ENCODE measurements around the gene TNFRSF13B. TPM values are rescaled to one million over a fixed set of nuclear protein-coding genes. Genes with fewer than 3 reads are reported as not detected.

The TNFRSF13B gene
- total RNA-seq, 1 donor: not detected

GRCh38 chr17:16991349-16992009 lies 19.6 kb upstream of the TNFRSF13B start:
- no peak overlapping the region for H3K27ac ChIP-seq (ENCODE audit: low read depth, low read length)
- no peak overlapping the region for H3K4me3 ChIP-seq (ENCODE audit: insufficient read depth, low read length)
- no peaks in the 10 kb centered on the region for H4K20me1 ChIP-seq (ENCODE audit: insufficient read depth, low read length)
- peaks cover 5% of the 10 kb centered on the region for H3K27me3 ChIP-seq (ENCODE audit: insufficient read depth, low read length)
- TF ChIP-seq CTCF (IDR thresholded peaks at IDR 0.05; ENCODE audit: extremely low read depth, low read depth, low read length): peak; percentile 81
- peak overlapping the region; percentile 59 for H2AFZ ChIP-seq (ENCODE audit: low read length)
- H3K4me2 ChIP-seq (ENCODE audit: insufficient read depth, low read length): no peak overlapping the region
- peak; percentile 96 for DNase-seq (ENCODE audit: insufficient read length, low spot score, missing footprints)
- no peaks in the 10 kb centered on the region for H3K79me2 ChIP-seq (ENCODE audit: insufficient read depth, low read length)
- H3K9me3 ChIP-seq (ENCODE audit: low read depth, low read length): no peaks in the 10 kb centered on the region
- no peaks in the 10 kb centered on the region for H3K36me3 ChIP-seq (ENCODE audit: insufficient read depth, low read length)
- peaks cover 14% of the 10 kb centered on the region for H3K4me1 ChIP-seq (ENCODE audit: insufficient read depth, low read length)

DNA sequence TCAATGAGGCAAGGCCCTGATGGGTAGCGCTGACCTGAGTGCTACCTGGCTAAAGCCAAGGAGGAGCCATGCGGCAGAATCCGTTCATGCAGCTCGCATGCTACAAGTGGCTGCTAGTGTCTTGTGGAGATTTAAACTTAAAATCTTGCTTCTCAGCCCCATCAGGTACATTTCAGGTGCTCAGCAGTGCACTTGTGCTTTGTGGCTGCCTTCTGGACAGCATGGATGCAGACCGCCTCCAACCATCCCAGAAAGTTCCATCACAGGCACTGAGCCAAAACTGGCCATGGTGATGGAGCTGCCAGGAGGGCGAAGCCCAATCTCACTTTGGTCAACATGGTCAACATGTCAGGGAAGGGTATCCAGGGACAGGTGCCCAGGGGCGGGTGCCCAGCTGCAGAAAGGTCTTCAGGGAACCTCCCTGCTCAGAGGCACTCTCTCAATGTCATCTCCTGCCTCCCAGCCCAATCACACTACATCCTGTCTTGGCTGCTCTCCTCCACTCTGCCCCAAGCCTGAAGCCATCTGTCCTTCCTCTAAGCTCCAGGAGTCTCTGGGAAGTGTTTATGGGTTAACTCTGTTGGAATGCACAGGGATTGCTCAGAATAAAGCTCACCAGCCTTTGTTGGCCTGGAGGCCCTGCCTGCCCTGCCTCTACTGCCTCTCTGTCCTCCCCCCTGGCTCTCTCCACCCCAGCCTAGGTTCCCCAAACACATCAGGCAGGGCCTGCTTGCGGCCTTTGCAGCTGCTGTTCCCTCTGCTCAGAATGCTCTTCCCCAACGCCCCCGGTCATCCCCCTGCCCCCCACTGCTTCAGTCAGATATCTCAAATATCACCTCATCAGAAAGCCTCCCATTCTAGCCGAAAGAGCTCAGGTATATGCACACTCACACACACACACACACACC lies 18.3 kb upstream of the TNFRSF13B start:
- no peak overlapping the region for H3K4me2 ChIP-seq (ENCODE audit: insufficient read depth, low read length)
- peaks cover 14% of the 10 kb centered on the region for H3K4me1 ChIP-seq (ENCODE audit: insufficient read depth, low read length)
- no peaks in the 10 kb centered on the region for H3K79me2 ChIP-seq (ENCODE audit: insufficient read depth, low read length)
- H2AFZ ChIP-seq (ENCODE audit: low read length): no peak overlapping the region
- H3K4me3 ChIP-seq (ENCODE audit: insufficient read depth, low read length): no peak overlapping the region
- peaks cover 5% of the 10 kb centered on the region for H3K27me3 ChIP-seq (ENCODE audit: insufficient read depth, low read length)
- no peak for DNase-seq (ENCODE audit: insufficient read length, low spot score, missing footprints)
- H3K36me3 ChIP-seq (ENCODE audit: insufficient read depth, low read length): no peaks in the 10 kb centered on the region
- no peak overlapping the region for H3K27ac ChIP-seq (ENCODE audit: low read depth, low read length)
- TF ChIP-seq CTCF (IDR thresholded peaks at IDR 0.05; ENCODE audit: extremely low read depth, low read depth, low read length): no peak
- no peaks in the 10 kb centered on the region for H3K9me3 ChIP-seq (ENCODE audit: low read depth, low read length)
- H4K20me1 ChIP-seq (ENCODE audit: insufficient read depth, low read length): no peaks in the 10 kb centered on the region

GRCh38 chr17:16989230-16989952 lies 17.5 kb upstream of the TNFRSF13B start:
- Histone ChIP-seq H3K27ac (ENCODE audit: low read depth, low read length) (no peak overlapping the region), H3K79me2 (ENCODE audit: insufficient read depth, low read length) (no peaks in the 10 kb centered on the region), H4K20me1 (ENCODE audit: insufficient read depth, low read length) (no peaks in the 10 kb centered on the region), H3K9me3 (ENCODE audit: low read depth, low read length) (no peaks in the 10 kb centered on the region), H3K36me3 (ENCODE audit: insufficient read depth, low read length) (no peaks in the 10 kb centered on the region), H2AFZ (ENCODE audit: low read length) (no peak overlapping the region), H3K4me1 (ENCODE audit: insufficient read depth, low read length) (peaks cover 14% of the 10 kb centered on the region), H3K4me3 (ENCODE audit: insufficient read depth, low read length) (no peak overlapping the region), H3K27me3 (ENCODE audit: insufficient read depth, low read length) (peaks cover 5% of the 10 kb centered on the region), H3K4me2 (ENCODE audit: insufficient read depth, low read length) (no peak overlapping the region)
- DNase-seq (ENCODE audit: insufficient read length, low spot score, missing footprints): no peak
- TF ChIP-seq CTCF (IDR thresholded peaks at IDR 0.05; ENCODE audit: extremely low read depth, low read depth, low read length): no peak

Data from osteoblast (primary cell).